ENCODE measurements around the gene CCDC110.

DNA sequence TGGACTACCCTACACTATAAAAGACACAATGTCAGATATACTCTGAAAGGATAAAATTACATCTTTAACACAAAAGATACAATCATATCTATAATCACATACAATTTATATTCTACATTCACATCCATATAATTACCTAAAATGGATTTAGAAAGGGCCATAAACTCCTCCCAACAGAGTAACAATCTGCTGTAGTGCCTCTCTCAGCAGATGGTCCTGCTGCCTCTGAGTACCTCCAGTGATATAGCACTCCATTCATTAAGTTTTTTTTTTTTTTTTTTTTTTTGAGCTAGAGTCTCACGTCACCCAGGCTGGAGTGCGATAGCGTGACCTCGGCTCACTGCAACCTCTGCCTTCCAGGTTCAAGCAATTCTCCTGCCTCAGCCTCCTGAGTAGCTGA, 67.5 kb downstream of the CCDC110 start:
- TF ChIP-seq, protein P1, sequence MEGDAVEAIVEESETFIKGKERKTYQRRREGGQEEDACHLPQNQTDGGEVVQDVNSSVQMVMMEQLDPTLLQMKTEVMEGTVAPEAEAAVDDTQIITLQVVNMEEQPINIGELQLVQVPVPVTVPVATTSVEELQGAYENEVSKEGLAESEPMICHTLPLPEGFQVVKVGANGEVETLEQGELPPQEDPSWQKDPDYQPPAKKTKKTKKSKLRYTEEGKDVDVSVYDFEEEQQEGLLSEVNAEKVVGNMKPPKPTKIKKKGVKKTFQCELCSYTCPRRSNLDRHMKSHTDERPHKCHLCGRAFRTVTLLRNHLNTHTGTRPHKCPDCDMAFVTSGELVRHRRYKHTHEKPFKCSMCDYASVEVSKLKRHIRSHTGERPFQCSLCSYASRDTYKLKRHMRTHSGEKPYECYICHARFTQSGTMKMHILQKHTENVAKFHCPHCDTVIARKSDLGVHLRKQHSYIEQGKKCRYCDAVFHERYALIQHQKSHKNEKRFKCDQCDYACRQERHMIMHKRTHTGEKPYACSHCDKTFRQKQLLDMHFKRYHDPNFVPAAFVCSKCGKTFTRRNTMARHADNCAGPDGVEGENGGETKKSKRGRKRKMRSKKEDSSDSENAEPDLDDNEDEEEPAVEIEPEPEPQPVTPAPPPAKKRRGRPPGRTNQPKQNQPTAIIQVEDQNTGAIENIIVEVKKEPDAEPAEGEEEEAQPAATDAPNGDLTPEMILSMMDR (conservative IDR thresholded peaks at IDR 0.05) = no peak
- no peak for TF ChIP-seq EZH2 (IDR thresholded peaks at IDR 0.05; ENCODE audit: low read depth)

Data from PC-9 (cell line).